ENCODE results near the gene CORO2B.

GRCh38 chr15:68590721-68591389 is 12.1 kb downstream of the CORO2B start:
- no peak for TF ChIP-seq CTCF (conservative IDR thresholded peaks at IDR 0.05; ENCODE audit: low read depth, low read length)
- no peak for TF ChIP-seq EZH2 (IDR thresholded peaks at IDR 0.05; ENCODE audit: borderline replicate concordance, low read depth, low read length, poor library complexity, severe bottlenecking)

Data from A673 (cell line).